ENCODE results near the gene FXR1.

DNA sequence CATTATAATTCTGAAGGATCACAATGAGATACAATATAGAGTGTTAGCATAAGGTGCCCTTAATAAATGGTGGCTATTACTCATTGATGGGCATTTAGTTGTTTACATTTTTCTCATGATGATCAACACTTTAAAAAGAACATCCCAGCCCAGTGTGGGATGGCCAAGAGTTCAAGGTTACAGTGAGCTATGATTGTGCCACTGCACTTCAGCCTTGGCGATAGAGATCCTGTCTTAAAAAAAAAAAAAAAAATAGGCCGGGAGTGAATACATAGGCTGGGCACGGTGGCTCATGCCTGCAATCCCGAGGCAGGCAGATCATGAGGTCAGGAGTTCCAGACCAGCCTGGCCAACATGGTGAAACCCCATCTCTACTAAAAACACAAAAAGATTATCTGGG is 1.6 kb upstream of the FXR1 start:
- no peak for TF ChIP-seq ZFP62 (CRISPR knock-in tag; IDR thresholded peaks at IDR 0.05)
- no peak for TF ChIP-seq EZH2 (conservative IDR thresholded peaks at IDR 0.05; ENCODE audit: low read depth, low read length)
- TF ChIP-seq, protein P1, sequence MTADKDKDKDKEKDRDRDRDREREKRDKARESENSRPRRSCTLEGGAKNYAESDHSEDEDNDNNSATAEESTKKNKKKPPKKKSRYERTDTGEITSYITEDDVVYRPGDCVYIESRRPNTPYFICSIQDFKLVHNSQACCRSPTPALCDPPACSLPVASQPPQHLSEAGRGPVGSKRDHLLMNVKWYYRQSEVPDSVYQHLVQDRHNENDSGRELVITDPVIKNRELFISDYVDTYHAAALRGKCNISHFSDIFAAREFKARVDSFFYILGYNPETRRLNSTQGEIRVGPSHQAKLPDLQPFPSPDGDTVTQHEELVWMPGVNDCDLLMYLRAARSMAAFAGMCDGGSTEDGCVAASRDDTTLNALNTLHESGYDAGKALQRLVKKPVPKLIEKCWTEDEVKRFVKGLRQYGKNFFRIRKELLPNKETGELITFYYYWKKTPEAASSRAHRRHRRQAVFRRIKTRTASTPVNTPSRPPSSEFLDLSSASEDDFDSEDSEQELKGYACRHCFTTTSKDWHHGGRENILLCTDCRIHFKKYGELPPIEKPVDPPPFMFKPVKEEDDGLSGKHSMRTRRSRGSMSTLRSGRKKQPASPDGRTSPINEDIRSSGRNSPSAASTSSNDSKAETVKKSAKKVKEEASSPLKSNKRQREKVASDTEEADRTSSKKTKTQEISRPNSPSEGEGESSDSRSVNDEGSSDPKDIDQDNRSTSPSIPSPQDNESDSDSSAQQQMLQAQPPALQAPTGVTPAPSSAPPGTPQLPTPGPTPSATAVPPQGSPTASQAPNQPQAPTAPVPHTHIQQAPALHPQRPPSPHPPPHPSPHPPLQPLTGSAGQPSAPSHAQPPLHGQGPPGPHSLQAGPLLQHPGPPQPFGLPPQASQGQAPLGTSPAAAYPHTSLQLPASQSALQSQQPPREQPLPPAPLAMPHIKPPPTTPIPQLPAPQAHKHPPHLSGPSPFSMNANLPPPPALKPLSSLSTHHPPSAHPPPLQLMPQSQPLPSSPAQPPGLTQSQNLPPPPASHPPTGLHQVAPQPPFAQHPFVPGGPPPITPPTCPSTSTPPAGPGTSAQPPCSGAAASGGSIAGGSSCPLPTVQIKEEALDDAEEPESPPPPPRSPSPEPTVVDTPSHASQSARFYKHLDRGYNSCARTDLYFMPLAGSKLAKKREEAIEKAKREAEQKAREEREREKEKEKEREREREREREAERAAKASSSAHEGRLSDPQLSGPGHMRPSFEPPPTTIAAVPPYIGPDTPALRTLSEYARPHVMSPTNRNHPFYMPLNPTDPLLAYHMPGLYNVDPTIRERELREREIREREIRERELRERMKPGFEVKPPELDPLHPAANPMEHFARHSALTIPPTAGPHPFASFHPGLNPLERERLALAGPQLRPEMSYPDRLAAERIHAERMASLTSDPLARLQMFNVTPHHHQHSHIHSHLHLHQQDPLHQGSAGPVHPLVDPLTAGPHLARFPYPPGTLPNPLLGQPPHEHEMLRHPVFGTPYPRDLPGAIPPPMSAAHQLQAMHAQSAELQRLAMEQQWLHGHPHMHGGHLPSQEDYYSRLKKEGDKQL (CRISPR knock-in tag; IDR thresholded peaks at IDR 0.05; ENCODE audit: low read depth): no peak
- no peak for TF ChIP-seq POLR2A (IDR thresholded peaks at IDR 0.05; ENCODE audit: insufficient read depth in 1 of 2, low read depth in 2 of 2, low read length in 2 of 2)
